OCI-LY3 (cell line): ENCODE measurements around the gene AGBL4.

Experiments
- H2AFZ ChIP-seq: fragments of 200-600, 300-600 bp; shearing (Covaris generic); 2 replicates; pipeline ENCODE4 v1.6.0; 2014; ENCODE audit warnings: antibody characterized with exemption, low read depth, low read length
- H3K27ac ChIP-seq: fragments of 200-600, 300-600 bp; sonication (generic); 2 replicates; pipeline ENCODE4 v1.5.1; 2014; ENCODE audit warnings: mild to moderate bottlenecking, low read length, moderate library complexity, mixed read lengths
- H3K27me3 ChIP-seq: fragments of 200-600, 300-600 bp; sonication (generic); 2 replicates; pipeline ENCODE4 v1.6.1; 2014; ENCODE audit warnings: low read depth, low read length, mixed read lengths
- H3K36me3 ChIP-seq: fragments of 200-600, 300-600 bp; sonication (generic); replicated peaks from 2 replicates; pipeline ENCODE3; 2014; ENCODE audit warnings: low read depth, low read length, mixed read lengths
- H3K4me1 ChIP-seq: fragments of 300-600, 200-600 bp; sonication (generic); 2 replicates; pipeline ENCODE4 v1.6.1; 2014; ENCODE audit warnings: low read length, mixed read lengths
- H3K4me2 ChIP-seq: fragments of 200-600, 300-600 bp; sonication (generic); 2 replicates; pipeline ENCODE4 v1.6.1; 2014; ENCODE audit warnings: low read length, mixed read lengths
- H3K4me3 ChIP-seq: fragments of 300-600, 200-600 bp; sonication (generic); 2 replicates; pipeline ENCODE4 v1.5.1; 2014; ENCODE audit warnings: antibody characterized with exemption, mild to moderate bottlenecking, low read length, moderate library complexity
- H3K79me2 ChIP-seq: fragments of 300-600, 200-600 bp; shearing (Covaris generic); 2 replicates; pipeline ENCODE4 v1.6.1; 2014; ENCODE audit warnings: mild to moderate bottlenecking, low read length, mixed read lengths
- H3K9ac ChIP-seq: fragments of 300-600, 200-600 bp; shearing (Covaris generic); 2 replicates; pipeline ENCODE4 v1.6.0; 2014; ENCODE audit warnings: mild to moderate bottlenecking, low read length, moderate library complexity
- H3K9me3 ChIP-seq: fragments of 200-600, 300-600 bp; shearing (Covaris generic); 2 replicates; pipeline ENCODE4 v1.6.1; 2014; ENCODE audit warnings: low read length, mixed read lengths; ENCODE audit not compliant: insufficient read depth
- H4K20me1 ChIP-seq: fragments of 200-600, 300-600 bp; sonication (generic); 2 replicates; pipeline ENCODE4 v1.6.1; 2016; ENCODE audit warnings: low read length, mixed read lengths; ENCODE audit not compliant: insufficient read depth
- EZH2phosphoT487 ChIP-seq: fragments of 200-600 bp; shearing (Covaris generic); IDR thresholded peaks from 2 replicates; pipeline ENCODE4 v1.6.1; 2018; ENCODE audit warnings: antibody characterized with exemption, mixed run types, low read depth
- TF ChIP-seq, protein P1 (sequence below): fragments of 200-600, 300-600 bp; sonication (generic); IDR thresholded peaks from 2 replicates; pipeline ENCODE4 v1.5.1; 2014; ENCODE audit warnings: antibody characterized with exemption, low read length, low read depth

The AGBL4 gene

DNA sequence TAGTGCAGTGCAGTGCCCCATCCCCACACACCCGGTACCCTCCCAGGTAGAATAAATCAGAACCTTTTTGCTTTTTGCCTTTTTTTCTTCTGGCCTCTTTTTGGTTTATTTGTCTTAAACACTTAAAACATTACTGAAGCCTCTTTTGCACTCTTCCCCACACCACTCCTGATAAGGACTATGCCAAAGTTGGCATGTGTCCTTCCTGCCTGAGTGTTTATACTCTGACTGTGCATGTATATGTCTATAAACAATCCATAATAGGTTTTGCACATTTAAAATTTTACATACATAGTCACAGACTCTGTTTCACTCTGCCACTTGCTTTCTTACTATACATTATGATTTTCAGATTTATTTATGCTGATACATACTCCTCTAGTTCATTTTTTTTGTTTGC, 1306.7 kb downstream of the AGBL4 start:
- Histone ChIP-seq H3K4me3 (no peak overlapping the region), H4K20me1 (no peaks in the 10 kb centered on the region), H3K27me3 (no peaks in the 10 kb centered on the region), H3K4me2 (no peak overlapping the region), H3K4me1 (no peaks in the 10 kb centered on the region), H3K27ac (no peak overlapping the region), H3K36me3 (no peaks in the 10 kb centered on the region), H2AFZ (no peak overlapping the region), H3K79me2 (no peaks in the 10 kb centered on the region), H3K9ac (no peak overlapping the region), H3K9me3 (no peaks in the 10 kb centered on the region)
- no peak for TF ChIP-seq EZH2phosphoT487
- TF ChIP-seq, protein P1, sequence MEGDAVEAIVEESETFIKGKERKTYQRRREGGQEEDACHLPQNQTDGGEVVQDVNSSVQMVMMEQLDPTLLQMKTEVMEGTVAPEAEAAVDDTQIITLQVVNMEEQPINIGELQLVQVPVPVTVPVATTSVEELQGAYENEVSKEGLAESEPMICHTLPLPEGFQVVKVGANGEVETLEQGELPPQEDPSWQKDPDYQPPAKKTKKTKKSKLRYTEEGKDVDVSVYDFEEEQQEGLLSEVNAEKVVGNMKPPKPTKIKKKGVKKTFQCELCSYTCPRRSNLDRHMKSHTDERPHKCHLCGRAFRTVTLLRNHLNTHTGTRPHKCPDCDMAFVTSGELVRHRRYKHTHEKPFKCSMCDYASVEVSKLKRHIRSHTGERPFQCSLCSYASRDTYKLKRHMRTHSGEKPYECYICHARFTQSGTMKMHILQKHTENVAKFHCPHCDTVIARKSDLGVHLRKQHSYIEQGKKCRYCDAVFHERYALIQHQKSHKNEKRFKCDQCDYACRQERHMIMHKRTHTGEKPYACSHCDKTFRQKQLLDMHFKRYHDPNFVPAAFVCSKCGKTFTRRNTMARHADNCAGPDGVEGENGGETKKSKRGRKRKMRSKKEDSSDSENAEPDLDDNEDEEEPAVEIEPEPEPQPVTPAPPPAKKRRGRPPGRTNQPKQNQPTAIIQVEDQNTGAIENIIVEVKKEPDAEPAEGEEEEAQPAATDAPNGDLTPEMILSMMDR = no peak

DNA sequence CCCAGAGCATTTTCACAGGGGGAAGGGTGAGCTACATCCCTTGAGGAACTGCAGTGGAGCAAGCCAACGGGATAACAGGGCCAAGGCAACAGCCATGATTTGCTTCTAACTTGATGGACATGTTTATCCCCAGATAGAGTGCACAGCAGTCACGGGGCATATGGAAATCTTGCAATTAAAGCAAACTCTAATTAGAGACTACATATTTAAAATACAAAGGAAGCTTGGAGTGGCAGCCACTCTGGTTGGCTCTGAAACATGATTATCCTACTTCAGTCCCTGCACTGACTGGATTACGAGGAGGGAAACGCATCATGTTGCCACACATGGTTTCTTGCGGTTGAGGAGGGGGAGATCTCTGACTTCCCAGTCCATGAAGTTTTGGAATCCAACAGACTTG, 1307.8 kb downstream of the AGBL4 start:
- TF ChIP-seq, protein P1 = no peak
- no peak for TF ChIP-seq EZH2phosphoT487

DNA sequence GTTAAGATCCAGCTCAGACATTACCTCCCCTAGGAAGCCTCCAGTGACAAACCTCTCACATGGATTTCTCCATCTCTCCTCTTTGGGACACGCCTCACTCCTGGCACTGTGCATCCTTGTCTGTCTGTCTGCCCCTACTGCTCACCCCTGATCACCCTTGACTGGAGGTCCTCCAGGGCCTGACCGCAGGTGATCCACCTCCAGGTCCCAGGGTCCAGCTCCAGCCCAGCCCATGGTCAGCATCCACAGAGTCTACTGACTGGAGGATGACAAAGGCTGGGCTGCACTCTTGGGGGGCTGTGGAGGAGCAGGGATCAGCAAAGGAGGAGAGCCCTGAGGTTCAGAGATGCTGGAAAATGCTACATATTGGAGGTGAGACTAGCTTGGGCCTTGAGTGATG, 1312.8 kb downstream of the AGBL4 start:
- Histone ChIP-seq H4K20me1 (no peaks in the 10 kb centered on the region), H3K4me3 (no peak overlapping the region), H3K4me2 (no peak overlapping the region), H3K27me3 (no peaks in the 10 kb centered on the region), H3K4me1 (no peaks in the 10 kb centered on the region), H3K36me3 (no peaks in the 10 kb centered on the region), H3K9ac (no peak overlapping the region), H3K27ac (no peak overlapping the region), H3K9me3 (no peaks in the 10 kb centered on the region), H2AFZ (no peak overlapping the region), H3K79me2 (no peaks in the 10 kb centered on the region)
- TF ChIP-seq, protein P1 = no peak
- no peak for TF ChIP-seq EZH2phosphoT487

More for the DNA sequence above, 1307.8 kb downstream of the AGBL4 start:
- Histone ChIP-seq H3K4me1 (no peaks in the 10 kb centered on the region), H3K9ac (no peak overlapping the region), H3K9me3 (no peaks in the 10 kb centered on the region), H3K79me2 (no peaks in the 10 kb centered on the region), H3K36me3 (no peaks in the 10 kb centered on the region), H3K4me2 (no peak overlapping the region), H2AFZ (no peak overlapping the region), H3K27ac (no peak overlapping the region), H3K27me3 (no peaks in the 10 kb centered on the region), H4K20me1 (no peaks in the 10 kb centered on the region), H3K4me3 (no peak overlapping the region)

DNA sequence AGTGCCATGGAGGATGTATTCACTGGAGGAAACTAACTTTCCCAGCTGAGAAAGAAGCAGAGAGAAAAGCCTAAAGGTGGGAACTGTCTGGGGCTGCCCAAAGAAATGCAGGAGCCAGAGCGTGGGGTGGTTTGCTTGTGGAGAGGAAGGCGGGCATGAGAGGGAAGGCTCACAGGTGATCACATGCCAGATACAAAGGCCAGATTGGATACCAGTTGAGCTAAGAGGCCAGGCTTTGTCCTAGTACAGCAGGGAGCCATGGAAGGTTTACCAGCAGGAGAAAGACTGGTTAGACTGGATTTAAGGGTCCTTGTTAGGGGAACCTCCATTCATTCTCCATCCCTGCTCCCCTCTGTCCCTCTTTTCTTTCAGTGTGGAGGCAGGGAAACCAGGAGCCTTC, 1313.4 kb downstream of the AGBL4 start:
- no peaks in the 10 kb centered on the region for H4K20me1 ChIP-seq
- H3K36me3 ChIP-seq = no peaks in the 10 kb centered on the region
- H2AFZ ChIP-seq = no peak overlapping the region
- H3K9me3 ChIP-seq = no peaks in the 10 kb centered on the region
- no peak overlapping the region for H3K9ac ChIP-seq
- no peaks in the 10 kb centered on the region for H3K4me1 ChIP-seq
- no peak overlapping the region for H3K4me2 ChIP-seq
- no peaks in the 10 kb centered on the region for H3K27me3 ChIP-seq
- H3K79me2 ChIP-seq = no peaks in the 10 kb centered on the region
- no peak overlapping the region for H3K27ac ChIP-seq
- TF ChIP-seq, protein P1 = no peak
- no peak for TF ChIP-seq EZH2phosphoT487
- no peak overlapping the region for H3K4me3 ChIP-seq
